CD1c-positive myeloid dendritic cell (primary cell): ENCODE results near the gene ALG1.
A peak's percentile ranks its signal among the peaks of the same experiment; 100 is the strongest.

Experiments
- DNase-seq: peaks from one replicate; pipeline ENCODE4 v3.0.0-alpha.2; 2016; ENCODE audit errors: extremely low spot score

The ALG1 gene, protein sequence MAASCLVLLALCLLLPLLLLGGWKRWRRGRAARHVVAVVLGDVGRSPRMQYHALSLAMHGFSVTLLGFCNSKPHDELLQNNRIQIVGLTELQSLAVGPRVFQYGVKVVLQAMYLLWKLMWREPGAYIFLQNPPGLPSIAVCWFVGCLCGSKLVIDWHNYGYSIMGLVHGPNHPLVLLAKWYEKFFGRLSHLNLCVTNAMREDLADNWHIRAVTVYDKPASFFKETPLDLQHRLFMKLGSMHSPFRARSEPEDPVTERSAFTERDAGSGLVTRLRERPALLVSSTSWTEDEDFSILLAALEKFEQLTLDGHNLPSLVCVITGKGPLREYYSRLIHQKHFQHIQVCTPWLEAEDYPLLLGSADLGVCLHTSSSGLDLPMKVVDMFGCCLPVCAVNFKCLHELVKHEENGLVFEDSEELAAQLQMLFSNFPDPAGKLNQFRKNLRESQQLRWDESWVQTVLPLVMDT

DNA sequence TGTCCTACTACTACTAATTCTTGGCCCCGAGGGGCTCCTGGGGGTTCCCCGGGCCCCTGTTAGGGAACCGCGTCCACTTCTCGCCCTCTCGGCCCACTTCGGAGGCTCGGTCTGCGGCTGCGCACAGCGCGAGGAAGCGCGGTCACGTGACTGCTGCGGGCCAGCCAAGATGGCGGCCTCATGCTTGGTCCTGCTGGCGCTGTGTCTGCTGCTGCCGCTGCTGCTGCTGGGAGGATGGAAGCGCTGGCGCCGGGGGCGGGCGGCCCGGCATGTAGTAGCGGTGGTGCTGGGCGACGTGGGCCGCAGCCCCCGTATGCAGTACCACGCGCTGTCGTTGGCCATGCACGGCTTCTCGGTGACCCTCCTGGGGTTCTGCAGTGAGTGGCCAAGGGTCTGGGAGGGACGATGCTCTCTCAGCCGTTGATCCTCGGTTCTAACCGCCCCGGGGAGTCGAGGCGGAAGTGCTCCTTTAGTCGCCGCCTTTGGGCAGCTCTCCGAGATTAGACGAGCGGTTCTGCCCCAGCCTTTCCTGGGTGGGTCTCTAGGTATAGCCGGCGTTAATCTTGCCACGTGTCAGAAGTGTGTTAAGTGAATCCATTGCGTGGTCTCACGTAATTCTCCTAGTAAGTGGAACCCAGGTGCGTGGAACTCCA is at the start of gene ALG1:
ALG1 (plus strand) TSS at position 163 of the 653 bp plus-strand sequence; CDS start at position 170, 7 bp downstream.
- peak; percentile 94 for DNase-seq

GRCh38 chr16:5022521-5022920 is 49.1 kb upstream of the ALG1 start:
- peak; percentile 9 for DNase-seq

GRCh38 chr16:5024632-5025031 is 47.0 kb upstream of the ALG1 start:
- peak; percentile 19 for DNase-seq

- DNase-seq, result no peak
Measured at GRCh38 chr16:5025171-5025632, 46.4 kb upstream of the ALG1 start.

DNA sequence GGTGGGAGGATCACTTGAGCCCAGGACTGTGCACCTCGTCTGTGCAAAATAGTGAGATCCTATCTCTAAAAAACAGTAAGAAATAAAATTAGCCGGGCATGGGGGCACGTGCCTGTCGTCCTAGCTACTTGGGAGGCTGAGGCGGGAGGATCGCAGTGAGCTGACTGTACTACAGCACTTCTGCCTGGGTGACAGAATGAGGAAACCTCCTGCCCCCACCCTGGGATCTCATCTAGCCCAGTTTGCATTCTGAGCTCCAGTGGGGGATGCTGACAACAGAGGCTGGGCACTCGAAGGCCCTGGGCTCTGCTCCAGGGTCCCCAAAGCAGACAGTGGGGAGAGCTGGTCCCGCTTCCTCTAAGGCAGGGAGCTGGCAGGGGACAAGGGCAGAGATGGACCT is 45.0 kb upstream of the ALG1 start:
- no peak for DNase-seq

GRCh38 chr16:5027086-5027485 is 44.6 kb upstream of the ALG1 start:
- no peak for DNase-seq

GRCh38 chr16:5027575-5028235 is 43.9 kb upstream of the ALG1 start:
- no peak for DNase-seq

GRCh38 chr16:5028950-5029475 is 42.6 kb upstream of the ALG1 start:
- peak; percentile 39 for DNase-seq

DNA sequence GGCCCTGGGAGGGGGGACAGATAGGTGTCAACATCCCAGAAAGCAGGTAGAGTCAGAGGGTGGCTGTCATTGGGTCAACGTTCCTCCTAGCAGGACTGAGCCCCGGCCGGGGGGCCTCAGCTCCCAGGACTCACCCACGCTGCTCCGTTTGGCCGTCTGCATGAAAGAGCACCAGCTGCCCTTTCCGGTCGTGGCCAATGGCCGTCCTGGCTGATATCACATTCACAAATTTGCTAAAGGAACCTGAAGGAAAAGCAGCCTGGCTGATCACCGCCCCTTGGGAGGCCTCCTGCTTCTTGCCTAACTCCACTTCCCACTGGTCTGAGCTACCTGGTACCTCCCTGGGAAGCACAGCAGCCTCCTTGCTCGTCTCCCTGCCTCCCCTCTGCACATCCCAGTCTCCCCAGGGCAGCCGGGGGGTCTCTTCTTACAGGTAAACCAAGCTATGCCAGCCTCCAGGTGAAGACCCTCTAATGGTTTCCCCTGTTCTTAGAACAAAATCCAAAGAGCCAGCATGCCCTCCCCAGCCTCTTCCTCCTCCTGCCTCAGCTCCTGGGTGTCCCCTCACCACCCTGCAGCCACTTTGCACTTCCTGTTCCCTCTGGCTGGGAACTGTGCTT is 41.3 kb upstream of the ALG1 start:
- peak; percentile 46 for DNase-seq

DNA sequence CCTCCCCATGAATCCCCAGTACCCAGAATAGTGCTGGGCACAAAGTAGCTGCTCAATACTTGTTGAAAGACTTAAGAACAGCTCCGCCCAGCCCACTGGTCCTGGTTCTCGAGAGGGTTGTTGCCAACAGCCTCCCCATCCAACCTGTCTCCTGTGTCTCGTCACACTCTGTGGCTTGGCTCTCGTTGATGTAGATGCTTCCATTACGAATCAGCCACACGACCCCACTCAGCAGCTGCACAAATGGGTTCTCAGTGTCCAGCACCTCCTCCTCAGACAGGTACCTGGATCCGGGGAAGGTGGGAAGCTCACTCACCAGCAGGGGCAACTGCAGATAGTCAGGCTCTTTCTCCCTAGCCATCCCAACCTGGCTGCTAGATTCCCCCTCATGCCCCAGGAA is 40.0 kb upstream of the ALG1 start:
- DNase-seq, result no peak

DNA sequence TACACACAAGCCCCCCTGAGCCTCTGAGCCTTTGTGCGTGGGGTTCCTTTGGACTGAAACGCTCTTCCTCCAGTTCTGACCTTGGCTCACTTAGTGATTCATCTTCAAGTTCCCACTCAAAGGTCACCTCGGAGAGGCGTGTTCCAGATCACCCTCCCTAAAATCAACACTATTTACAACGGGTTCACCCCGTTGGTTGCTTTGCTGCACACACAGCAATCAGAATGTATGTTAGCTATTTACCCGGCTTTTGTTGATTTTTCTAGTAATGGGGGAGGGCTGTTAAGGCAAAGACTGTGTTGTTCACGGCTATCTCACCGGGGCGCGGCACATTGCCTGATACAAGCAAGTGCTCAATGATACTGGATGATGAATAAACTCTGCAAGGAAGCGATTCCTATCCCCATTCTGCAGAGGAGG is 38.9 kb upstream of the ALG1 start:
- peak; percentile 37 for DNase-seq

- DNase-seq, result peak; percentile 85
Measured at GRCh38 chr16:5033256-5034166, 38.1 kb upstream of the ALG1 start, which contains the start of gene NAGPA. Gene NAGPA (minus strand): TSS chr16:5033935. CDS start chr16:5033914, 21 bp downstream.

DNA sequence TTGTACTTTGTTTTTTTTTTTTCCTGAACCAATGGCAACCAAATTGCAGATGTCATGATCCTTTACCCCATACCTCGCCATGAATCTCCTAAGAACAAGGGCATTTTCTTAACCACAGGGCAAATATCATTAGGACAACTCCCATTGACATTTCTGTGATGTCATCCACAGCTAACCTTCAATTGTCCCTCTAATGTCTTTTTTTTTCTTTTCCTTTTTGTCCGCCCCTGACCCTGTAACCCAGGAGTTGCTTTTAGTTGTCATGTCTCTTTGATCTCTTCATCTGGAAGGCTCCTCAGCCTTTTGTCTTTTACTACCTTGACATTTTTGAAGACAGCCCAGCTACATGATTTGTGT is 37.5 kb upstream of the ALG1 start:
- no peak for DNase-seq

GRCh38 chr16:5035909-5036227 is 35.8 kb upstream of the ALG1 start:
- DNase-seq, result no peak

DNA sequence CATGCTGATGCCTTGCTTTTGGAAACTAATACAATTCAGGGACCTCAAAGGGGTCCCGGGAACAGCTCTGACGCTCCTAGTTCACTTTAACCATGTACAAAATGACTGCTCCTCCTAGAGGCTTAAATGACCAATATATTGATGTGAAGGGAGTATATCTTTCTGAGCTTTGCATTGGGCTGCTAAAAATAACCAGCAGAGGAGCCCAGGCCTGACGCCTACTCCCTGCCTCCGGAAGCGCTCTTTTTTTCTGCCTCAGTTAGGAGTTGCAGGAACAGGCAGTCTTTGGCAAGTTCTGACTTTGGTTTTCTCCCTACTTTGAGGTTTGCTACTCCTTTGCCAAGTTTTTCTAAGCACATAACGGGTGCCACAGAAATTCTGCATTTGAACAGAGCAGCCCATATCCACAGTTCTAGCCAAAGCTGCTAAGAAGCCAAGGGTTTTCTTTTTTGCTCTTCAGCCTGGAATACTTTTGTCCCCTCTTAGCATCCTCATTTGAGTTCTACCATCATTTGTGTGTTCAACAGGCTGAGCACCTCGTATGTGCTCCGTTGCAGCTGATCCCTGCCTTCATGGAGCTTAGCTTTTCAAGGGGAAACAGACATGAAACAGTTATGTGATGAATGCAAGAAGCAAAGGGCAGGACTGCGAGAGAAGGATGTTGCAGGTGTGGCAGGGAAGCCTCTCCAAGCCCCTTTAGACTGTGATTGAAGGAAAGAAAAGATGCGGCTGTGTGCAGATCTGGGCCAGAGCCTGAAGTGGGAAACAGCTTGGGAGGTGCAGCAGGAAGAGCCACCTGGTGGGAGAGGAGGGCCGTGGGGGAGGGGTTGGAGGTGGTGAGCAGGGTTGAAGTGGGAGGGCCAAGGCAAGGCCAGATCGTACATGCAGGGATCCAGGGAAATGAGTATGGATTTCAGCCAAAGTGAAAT is 35.2 kb upstream of the ALG1 start:
- DNase-seq, result peak; percentile 11

- DNase-seq, result no peak
Measured at GRCh38 chr16:5040451-5040850, 31.2 kb upstream of the ALG1 start.

DNA sequence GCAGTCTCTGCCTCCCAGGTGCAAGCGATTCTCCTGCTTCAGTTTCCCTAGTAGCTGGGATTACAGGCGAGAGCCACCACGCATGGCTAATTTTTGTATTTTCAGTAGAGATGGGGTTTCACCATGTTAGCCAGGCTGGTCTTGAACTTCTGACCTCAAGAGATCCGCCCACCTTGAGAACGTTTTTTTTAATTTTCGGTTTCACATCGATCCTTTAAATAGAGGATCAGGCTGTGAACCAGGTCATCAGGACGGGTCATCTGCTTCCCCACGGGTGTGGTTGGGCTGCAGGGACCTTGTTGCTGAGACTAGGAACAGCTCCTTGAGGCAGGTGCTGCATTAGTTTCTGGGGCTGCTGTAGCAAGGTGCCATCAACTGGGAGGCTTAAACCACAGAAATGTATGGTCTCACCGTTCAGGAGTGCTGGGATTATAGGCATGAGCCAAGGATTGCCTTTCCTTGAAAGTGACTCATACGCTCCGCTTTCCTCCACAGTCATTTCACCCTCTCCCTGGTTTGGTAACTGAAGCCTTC is 30.0 kb upstream of the ALG1 start:
- no peak for DNase-seq

- no peak for DNase-seq
Measured at GRCh38 chr16:5042574-5043171, 29.0 kb upstream of the ALG1 start.

GRCh38 chr16:5044011-5044540 is 27.6 kb upstream of the ALG1 start:
- no peak for DNase-seq
